WTC11 (cell line): ENCODE data around the gene CARD19. TPM values are rescaled to one million over a fixed set of nuclear protein-coding genes. Genes with fewer than 3 reads are reported as not detected.

Experiments
- ATAC-seq: fragments of 200-7000 bp; cut with Tn5 transposase; 2 replicates; pipeline ENCODE4 v1.10.0; 2021; ENCODE audit warnings: mild to moderate bottlenecking, moderate library complexity
- CTCF ChIA-PET: fragments of 300-600 bp; sonication (Branson Sonifier 250); formaldehyde crosslinking; loops from one replicate; lab custom pipeline; 2021; ENCODE audit warnings: antibody characterized with exemption; lab: Charles Lee
- POLR2A ChIA-PET: fragments of 350-600 bp; sonication (Branson Sonifier 250); formaldehyde crosslinking; loops from one replicate; lab custom pipeline; 2021; ENCODE audit warnings: antibody characterized with exemption; lab: Charles Lee
- DNase-seq: peaks from one replicate; pipeline ENCODE4 v3.0.0; 2021; ENCODE audit warnings: low spot score
- H3K27ac Mint-ChIP-seq: 2 replicates; pipeline ENCODE4 v1.8.0; 2021; ENCODE audit warnings: mixed read lengths
- H3K27me3 Mint-ChIP-seq: 2 replicates; pipeline ENCODE4 v1.8.0; 2021; ENCODE audit warnings: low read depth, mild to moderate bottlenecking, moderate library complexity, mixed read lengths
- H3K36me3 Mint-ChIP-seq: 2 replicates; pipeline ENCODE4 v1.8.0; 2021; ENCODE audit warnings: mixed read lengths
- H3K4me1 Mint-ChIP-seq: 2 replicates; pipeline ENCODE4 v1.8.0; 2022; ENCODE audit warnings: mixed read lengths
- H3K4me3 Mint-ChIP-seq: 2 replicates; pipeline ENCODE4 v1.8.0; 2021; ENCODE audit warnings: mild to moderate bottlenecking, moderate library complexity, mixed read lengths
- H3K9me3 Mint-ChIP-seq: 2 replicates; pipeline ENCODE4 v1.8.0; 2021; ENCODE audit warnings: mixed read lengths
- AR ChIP-seq: fragments of 250-450 bp; sonication (Bioruptor Pico); IDR thresholded peaks from 2 replicates; pipeline ENCODE4 v1.9.0; 2021; ENCODE audit warnings: mild to moderate bottlenecking
- ARID4B ChIP-seq: sonication (generic); formaldehyde crosslinking; IDR thresholded peaks from 2 replicates; pipeline ENCODE4 v1.8.0; 2023; ENCODE audit warnings: missing genetic modification reagents, mild to moderate bottlenecking, borderline replicate concordance
- CREB1 ChIP-seq: sonication (generic); formaldehyde crosslinking; IDR thresholded peaks from 2 replicates; pipeline ENCODE4 v1.8.0; 2023; ENCODE audit warnings: mild to moderate bottlenecking, missing genetic modification reagents
- ERG ChIP-seq: fragments of 250-450 bp; sonication (Bioruptor Pico); IDR thresholded peaks from 2 replicates; pipeline ENCODE4 v1.8.0; 2021; ENCODE audit warnings: mild to moderate bottlenecking
- PRRX2 ChIP-seq: fragments of 250-450 bp; sonication (Bioruptor Pico); IDR thresholded peaks from 2 replicates; pipeline ENCODE4 v1.8.0; 2021; ENCODE audit warnings: mild to moderate bottlenecking
- USF1 ChIP-seq: sonication (generic); formaldehyde crosslinking; IDR thresholded peaks from 2 replicates; pipeline ENCODE4 v1.8.0; 2022; ENCODE audit warnings: mild to moderate bottlenecking, missing genetic modification reagents
- ZBTB21 ChIP-seq: sonication (generic); formaldehyde crosslinking; IDR thresholded peaks from 2 replicates; pipeline ENCODE4 v1.8.1; 2023; ENCODE audit warnings: mild to moderate bottlenecking, missing genetic modification reagents, borderline replicate concordance
- ZNF232 ChIP-seq: sonication (generic); formaldehyde crosslinking; IDR thresholded peaks from 2 replicates; pipeline ENCODE4 v1.8.0; 2022; ENCODE audit warnings: mild to moderate bottlenecking, missing genetic modification reagents
- ZNF671 ChIP-seq: fragments of 250-450 bp; sonication (Bioruptor Pico); IDR thresholded peaks from 2 replicates; pipeline ENCODE4 v1.8.0; 2021; ENCODE audit warnings: mild to moderate bottlenecking
- total RNA-seq: library from RNA; stranded (reverse); gene quantifications from 3 replicates; pipeline ENCODE4 v1.2.3, GENCODE V29; 2021
- TF ChIP-seq, protein P1 (sequence below): sonication (generic); formaldehyde crosslinking; IDR thresholded peaks from 2 replicates; pipeline ENCODE4 v1.8.1; 2023; ENCODE audit warnings: mild to moderate bottlenecking, missing genetic modification reagents, borderline replicate concordance
- TF ChIP-seq, protein P2 (sequence below): fragments of 250-450 bp; sonication (Bioruptor Pico); IDR thresholded peaks from 2 replicates; pipeline ENCODE4 v1.9.0; 2021; ENCODE audit warnings: mild to moderate bottlenecking
- TF ChIP-seq, protein P3 (sequence below): sonication (generic); formaldehyde crosslinking; IDR thresholded peaks from 2 replicates; pipeline ENCODE4 v1.8.1; 2022; ENCODE audit warnings: mild to moderate bottlenecking, missing genetic modification reagents, moderate library complexity, borderline replicate concordance
- TF ChIP-seq, protein P4 (sequence below): sonication (generic); formaldehyde crosslinking; IDR thresholded peaks from 2 replicates; pipeline ENCODE4 v1.8.0; 2022; ENCODE audit warnings: mild to moderate bottlenecking, missing genetic modification reagents

The CARD19 gene
- total RNA-seq, 1 experiment from 2014 or later, result 34.5 TPM

- TF ChIP-seq, protein P1, sequence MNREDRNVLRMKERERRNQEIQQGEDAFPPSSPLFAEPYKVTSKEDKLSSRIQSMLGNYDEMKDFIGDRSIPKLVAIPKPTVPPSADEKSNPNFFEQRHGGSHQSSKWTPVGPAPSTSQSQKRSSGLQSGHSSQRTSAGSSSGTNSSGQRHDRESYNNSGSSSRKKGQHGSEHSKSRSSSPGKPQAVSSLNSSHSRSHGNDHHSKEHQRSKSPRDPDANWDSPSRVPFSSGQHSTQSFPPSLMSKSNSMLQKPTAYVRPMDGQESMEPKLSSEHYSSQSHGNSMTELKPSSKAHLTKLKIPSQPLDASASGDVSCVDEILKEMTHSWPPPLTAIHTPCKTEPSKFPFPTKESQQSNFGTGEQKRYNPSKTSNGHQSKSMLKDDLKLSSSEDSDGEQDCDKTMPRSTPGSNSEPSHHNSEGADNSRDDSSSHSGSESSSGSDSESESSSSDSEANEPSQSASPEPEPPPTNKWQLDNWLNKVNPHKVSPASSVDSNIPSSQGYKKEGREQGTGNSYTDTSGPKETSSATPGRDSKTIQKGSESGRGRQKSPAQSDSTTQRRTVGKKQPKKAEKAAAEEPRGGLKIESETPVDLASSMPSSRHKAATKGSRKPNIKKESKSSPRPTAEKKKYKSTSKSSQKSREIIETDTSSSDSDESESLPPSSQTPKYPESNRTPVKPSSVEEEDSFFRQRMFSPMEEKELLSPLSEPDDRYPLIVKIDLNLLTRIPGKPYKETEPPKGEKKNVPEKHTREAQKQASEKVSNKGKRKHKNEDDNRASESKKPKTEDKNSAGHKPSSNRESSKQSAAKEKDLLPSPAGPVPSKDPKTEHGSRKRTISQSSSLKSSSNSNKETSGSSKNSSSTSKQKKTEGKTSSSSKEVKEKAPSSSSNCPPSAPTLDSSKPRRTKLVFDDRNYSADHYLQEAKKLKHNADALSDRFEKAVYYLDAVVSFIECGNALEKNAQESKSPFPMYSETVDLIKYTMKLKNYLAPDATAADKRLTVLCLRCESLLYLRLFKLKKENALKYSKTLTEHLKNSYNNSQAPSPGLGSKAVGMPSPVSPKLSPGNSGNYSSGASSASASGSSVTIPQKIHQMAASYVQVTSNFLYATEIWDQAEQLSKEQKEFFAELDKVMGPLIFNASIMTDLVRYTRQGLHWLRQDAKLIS, result no peak
- TF ChIP-seq, protein P2, sequence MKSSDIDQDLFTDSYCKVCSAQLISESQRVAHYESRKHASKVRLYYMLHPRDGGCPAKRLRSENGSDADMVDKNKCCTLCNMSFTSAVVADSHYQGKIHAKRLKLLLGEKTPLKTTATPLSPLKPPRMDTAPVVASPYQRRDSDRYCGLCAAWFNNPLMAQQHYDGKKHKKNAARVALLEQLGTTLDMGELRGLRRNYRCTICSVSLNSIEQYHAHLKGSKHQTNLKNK, result no peak
Observed at GRCh38 chr9:93120846-93121315, 24.9 kb downstream of the CARD19 start (continued).

DNA sequence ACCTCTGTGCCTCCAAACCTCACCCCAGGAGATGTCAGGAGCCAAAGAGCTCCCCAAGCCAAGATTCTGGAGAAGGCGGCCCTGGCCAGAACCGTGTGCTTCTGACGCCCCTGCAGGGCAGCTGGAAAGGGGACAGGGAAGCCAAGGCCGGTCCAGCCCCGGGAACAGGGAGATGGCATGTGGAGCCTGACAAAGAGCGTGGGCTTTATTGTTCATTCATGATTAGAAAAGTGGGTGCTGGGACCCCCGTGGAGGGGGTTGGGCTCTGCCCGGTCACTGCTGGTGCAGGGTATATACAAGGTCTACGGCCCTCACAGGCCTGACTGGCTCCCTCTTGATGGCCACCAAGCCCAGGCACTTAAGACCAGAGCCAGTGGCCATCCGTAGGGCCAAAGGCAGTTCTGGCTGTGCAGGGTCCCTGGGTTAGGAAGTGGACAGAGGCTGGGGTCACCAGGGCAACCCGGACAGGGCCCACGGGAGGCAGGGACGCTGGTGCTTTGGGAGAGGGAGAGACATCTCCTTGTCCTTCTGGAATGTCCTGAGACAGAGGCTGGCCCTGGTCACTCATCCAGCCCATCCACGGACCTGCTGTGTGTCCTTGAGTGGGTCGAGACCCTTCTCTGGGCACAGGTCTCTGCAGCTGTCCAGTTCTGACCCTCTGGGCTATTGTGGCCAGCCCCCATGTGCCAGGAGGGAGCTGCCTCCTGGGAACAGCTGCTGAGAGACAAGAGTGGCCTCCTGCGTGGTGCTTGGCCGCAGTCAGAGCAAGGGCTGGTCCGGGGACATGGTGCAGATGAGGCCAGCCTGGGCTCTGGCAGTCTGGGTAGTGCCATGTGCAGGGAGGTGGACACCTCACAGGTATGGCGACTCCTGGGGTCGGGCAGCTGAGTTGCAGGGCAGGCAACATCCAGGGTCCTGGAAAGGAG lies 25.6 kb downstream of the CARD19 start:
- Mint-ChIP-seq H3K27me3 (no peaks in the 10 kb centered on the region), H3K36me3 (peaks cover 7% of the 10 kb centered on the region), H3K4me1 (peaks cover 12% of the 10 kb centered on the region), H3K4me3 (no peak overlapping the region), H3K27ac (no peak overlapping the region), H3K9me3 (no peaks in the 10 kb centered on the region)
- TF ChIP-seq ZNF232 (CRISPR knock-in tag) (no peak), ZBTB21 (CRISPR knock-in tag) (no peak), ARID4B (no peak), USF1 (no peak), CREB1 (no peak), ERG (no peak), PRRX2 (CRISPR knock-in tag) (no peak), ZNF671 (CRISPR knock-in tag) (no peak), AR (no peak)
- TF ChIP-seq, protein P3, sequence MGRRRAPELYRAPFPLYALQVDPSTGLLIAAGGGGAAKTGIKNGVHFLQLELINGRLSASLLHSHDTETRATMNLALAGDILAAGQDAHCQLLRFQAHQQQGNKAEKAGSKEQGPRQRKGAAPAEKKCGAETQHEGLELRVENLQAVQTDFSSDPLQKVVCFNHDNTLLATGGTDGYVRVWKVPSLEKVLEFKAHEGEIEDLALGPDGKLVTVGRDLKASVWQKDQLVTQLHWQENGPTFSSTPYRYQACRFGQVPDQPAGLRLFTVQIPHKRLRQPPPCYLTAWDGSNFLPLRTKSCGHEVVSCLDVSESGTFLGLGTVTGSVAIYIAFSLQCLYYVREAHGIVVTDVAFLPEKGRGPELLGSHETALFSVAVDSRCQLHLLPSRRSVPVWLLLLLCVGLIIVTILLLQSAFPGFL (CRISPR knock-in tag), result no peak
- TF ChIP-seq, protein P4, sequence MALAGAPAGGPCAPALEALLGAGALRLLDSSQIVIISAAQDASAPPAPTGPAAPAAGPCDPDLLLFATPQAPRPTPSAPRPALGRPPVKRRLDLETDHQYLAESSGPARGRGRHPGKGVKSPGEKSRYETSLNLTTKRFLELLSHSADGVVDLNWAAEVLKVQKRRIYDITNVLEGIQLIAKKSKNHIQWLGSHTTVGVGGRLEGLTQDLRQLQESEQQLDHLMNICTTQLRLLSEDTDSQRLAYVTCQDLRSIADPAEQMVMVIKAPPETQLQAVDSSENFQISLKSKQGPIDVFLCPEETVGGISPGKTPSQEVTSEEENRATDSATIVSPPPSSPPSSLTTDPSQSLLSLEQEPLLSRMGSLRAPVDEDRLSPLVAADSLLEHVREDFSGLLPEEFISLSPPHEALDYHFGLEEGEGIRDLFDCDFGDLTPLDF (CRISPR knock-in tag), result no peak
- ATAC-seq (no peak), DNase-seq (no peak)
- CTCF ChIA-PET, result interaction anchor here (0.8 to 2.4 kb wide), 3 partner anchors 13 to 181 kb away, joined by 3 to 23 read pairs (median 4); no protein-coding TSS in a partner anchor
- POLR2A ChIA-PET, result interaction anchor here (1.1 kb wide), 1 partner anchor 12 kb away, joined by 4 read pairs; the partner anchor contains the start of gene NINJ1
